HUES48 (cell line): ENCODE measurements around the gene THOC3.
A peak's percentile ranks its signal among the peaks of the same experiment; 100 is the strongest.
"Not testable (repeated sequence)": the region's sequence is repeated elsewhere in the genome, so short reads cannot be mapped to it uniquely, and the experiment has no call there.

Source experiments
- H3K27ac ChIP-seq: one replicate; pipeline ENCODE4 v1.7.0; 2013; ENCODE audit warnings: low read depth, low read length, inconsistent platforms
- H3K27me3 ChIP-seq: 2 replicates; pipeline ENCODE4 v1.6.1; 2013; ENCODE audit warnings: mild to moderate bottlenecking, low read length; ENCODE audit not compliant: control insufficient read depth, insufficient read depth
- H3K36me3 ChIP-seq: 2 replicates; pipeline ENCODE4 v1.6.1; 2013; ENCODE audit warnings: low read length; ENCODE audit not compliant: control insufficient read depth, insufficient read depth
- H3K4me1 ChIP-seq: 2 replicates; pipeline ENCODE4 v1.6.1; 2013; ENCODE audit warnings: mild to moderate bottlenecking, low read length; ENCODE audit not compliant: control insufficient read depth, insufficient read depth
- H3K4me3 ChIP-seq: 2 replicates; pipeline ENCODE4 v1.5.1; 2013; ENCODE audit warnings: mild to moderate bottlenecking, low read depth, low read length
- H3K9ac ChIP-seq: 2 replicates; pipeline ENCODE4 v1.6.1; 2013; ENCODE audit warnings: mild to moderate bottlenecking, low read depth, low read length, moderate library complexity
- H3K9me3 ChIP-seq: 2 replicates; pipeline ENCODE4 v1.6.1; 2013; ENCODE audit warnings: low read length; ENCODE audit not compliant: control insufficient read depth, insufficient read depth

The THOC3 gene, protein sequence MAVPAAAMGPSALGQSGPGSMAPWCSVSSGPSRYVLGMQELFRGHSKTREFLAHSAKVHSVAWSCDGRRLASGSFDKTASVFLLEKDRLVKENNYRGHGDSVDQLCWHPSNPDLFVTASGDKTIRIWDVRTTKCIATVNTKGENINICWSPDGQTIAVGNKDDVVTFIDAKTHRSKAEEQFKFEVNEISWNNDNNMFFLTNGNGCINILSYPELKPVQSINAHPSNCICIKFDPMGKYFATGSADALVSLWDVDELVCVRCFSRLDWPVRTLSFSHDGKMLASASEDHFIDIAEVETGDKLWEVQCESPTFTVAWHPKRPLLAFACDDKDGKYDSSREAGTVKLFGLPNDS

DNA sequence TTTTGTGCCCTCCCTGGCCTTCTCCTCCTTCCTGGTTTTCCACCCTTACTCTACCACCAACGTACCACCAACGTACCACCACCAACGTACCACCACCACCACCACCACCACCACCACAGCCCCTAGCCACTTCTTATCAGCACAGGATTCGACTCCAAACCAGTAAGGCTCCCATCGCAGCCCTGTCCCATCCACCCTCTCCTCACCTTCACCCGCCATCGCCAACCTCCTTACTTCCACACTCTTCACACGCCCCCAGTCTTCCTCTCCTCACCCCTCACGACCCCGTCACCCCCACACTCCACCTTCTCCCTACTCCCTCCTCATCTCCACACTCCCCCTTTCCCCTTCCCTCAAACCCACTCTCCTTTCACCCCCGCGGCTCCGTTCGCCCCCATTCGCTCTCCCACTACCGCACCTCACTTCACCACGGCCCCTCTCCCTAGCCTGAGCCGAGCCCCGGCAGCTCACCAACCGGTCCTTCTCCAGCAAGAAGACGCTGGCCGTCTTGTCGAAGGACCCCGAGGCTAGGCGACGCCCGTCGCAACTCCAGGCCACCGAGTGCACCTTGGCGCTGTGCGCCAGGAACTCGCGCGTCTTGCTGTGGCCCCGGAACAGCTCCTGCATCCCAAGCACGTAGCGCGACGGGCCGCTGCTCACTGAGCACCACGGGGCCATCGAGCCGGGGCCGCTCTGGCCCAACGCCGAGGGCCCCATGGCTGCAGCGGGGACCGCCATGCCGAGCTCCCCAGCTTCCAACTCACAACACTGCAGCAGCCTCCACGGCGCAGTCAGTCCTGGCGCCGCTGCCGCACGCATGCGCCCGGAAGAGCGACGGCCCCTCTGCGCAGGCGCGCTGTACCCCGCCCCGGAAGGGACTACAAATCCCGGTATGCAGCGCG is at the start of gene THOC3:
THOC3 (minus strand) TSS at position 845 of the 902 bp plus-strand sequence; CDS start at position 738, 107 bp downstream.
- H3K9me3 ChIP-seq, H3K27ac ChIP-seq, H3K36me3 ChIP-seq, H3K27me3 ChIP-seq, H3K4me1 ChIP-seq: not testable (repeated sequence)
- peak within 1 kb of the TSS; percentile 78 for H3K4me3 ChIP-seq
- peak within 1 kb of the TSS; percentile 76; the same call in 1 of the 2 replicates for H3K9ac ChIP-seq

- not testable (repeated sequence) for H3K9ac ChIP-seq, H3K27me3 ChIP-seq, H3K4me1 ChIP-seq, H3K4me3 ChIP-seq, H3K36me3 ChIP-seq, H3K9me3 ChIP-seq, H3K27ac ChIP-seq
Measured at GRCh38 chr5:176017324-176017723, 49.2 kb upstream of the THOC3 start.

GRCh38 chr5:176014360-176014759 is 46.2 kb upstream of the THOC3 start:
- H3K4me3 ChIP-seq, H3K4me1 ChIP-seq, H3K27ac ChIP-seq, H3K27me3 ChIP-seq, H3K36me3 ChIP-seq, H3K9me3 ChIP-seq, H3K9ac ChIP-seq: not testable (repeated sequence)

DNA sequence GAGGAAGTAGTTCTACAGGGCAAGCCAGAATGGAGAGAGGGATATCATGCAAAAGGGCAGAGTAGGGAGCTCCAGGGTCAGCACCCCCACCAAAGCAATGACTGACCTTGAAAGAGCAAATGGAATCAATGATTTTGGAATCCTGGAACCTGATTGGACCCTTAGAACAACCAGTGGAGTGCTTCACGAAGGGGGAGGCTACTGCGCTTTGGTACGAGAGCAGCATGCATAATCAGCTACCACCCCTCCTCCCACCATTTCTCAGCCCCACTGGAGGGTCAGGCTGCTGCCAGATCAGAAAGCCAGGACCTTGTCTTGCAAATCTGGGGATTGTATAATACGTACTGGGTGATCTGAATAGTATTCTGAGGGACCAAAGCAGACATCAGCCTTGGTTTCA is 43.0 kb upstream of the THOC3 start:
- not testable (repeated sequence) for H3K27me3 ChIP-seq, H3K27ac ChIP-seq, H3K9ac ChIP-seq, H3K36me3 ChIP-seq, H3K4me3 ChIP-seq, H3K4me1 ChIP-seq, H3K9me3 ChIP-seq

GRCh38 chr5:176010202-176010601 is 42.1 kb upstream of the THOC3 start:
- not testable (repeated sequence) for H3K27me3 ChIP-seq, H3K4me1 ChIP-seq, H3K4me3 ChIP-seq, H3K27ac ChIP-seq, H3K36me3 ChIP-seq, H3K9me3 ChIP-seq, H3K9ac ChIP-seq

DNA sequence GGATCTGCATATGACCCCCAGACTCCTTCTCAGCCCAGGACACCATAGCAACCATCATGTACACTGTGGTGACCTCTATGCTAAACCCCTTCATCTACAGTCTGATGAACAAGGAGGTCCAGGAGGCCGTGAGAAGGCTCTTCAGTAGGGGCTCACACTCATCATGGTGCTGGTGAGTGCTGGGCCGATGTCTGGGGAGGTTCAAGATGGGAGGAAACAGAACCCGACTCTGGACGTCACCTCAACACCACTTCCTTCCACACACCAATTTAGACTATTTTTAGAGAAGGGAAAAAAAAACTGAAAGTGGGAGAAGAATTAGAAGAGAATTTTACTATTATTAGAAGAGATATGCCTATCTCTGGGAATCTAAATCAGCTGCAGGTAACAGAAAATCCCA is 39.1 kb upstream of the THOC3 start:
- H3K27ac ChIP-seq, H3K36me3 ChIP-seq: not testable (repeated sequence)

DNA sequence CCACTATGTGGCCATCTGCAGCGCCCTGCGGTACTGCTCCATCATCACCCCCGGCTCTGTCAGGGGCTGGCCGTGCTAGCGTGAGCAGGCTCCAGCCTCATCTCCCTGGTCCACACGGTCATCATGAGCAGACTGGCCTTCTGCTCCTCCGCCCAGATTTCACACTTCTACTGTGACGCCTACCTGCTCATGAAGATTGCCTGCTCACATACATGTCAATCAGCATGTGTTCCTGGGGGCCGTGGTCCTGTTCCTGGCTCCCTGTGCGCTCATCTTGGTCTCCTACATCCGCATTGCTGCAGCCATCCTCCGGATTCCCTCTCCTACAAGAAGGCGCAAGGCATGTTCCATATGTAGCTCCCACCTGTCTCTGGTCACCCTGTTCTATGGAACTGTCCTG is 38.7 kb upstream of the THOC3 start:
- H3K27me3 ChIP-seq, H3K4me3 ChIP-seq, H3K36me3 ChIP-seq, H3K4me1 ChIP-seq, H3K27ac ChIP-seq, H3K9ac ChIP-seq, H3K9me3 ChIP-seq: not testable (repeated sequence)

More for the DNA sequence above, 39.1 kb upstream of the THOC3 start:
- H3K9me3 ChIP-seq, H3K4me3 ChIP-seq, H3K27me3 ChIP-seq, H3K9ac ChIP-seq, H3K4me1 ChIP-seq: not testable (repeated sequence)

GRCh38 chr5:175997979-175998378 is 29.9 kb upstream of the THOC3 start:
- not testable (repeated sequence) for H3K9me3 ChIP-seq, H3K36me3 ChIP-seq, H3K27ac ChIP-seq, H3K4me1 ChIP-seq, H3K9ac ChIP-seq, H3K27me3 ChIP-seq, H3K4me3 ChIP-seq

DNA sequence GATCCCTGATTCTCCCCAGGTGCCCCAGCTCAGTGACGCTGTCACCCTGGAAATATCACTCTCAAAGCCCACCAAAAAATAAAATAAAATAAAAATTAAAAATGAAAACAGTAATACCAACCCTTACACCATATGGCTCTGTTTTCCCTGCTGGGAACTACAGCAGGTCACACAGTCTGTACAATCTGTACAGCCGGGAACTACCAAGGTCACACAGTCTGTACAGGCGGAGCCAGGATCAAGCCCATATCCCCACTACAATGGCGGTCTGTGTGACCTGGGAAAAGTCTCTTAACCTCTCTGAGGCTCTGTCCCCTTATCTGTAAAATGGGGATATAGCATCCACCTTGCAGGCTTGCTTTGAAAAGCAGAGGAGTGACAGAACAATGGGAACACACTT is 29.4 kb upstream of the THOC3 start:
- H3K9me3 ChIP-seq, H3K9ac ChIP-seq, H3K4me1 ChIP-seq: not testable (repeated sequence)

GRCh38 chr5:175996791-175997190 is 28.7 kb upstream of the THOC3 start:
- H3K36me3 ChIP-seq, H3K4me1 ChIP-seq, H3K4me3 ChIP-seq, H3K27ac ChIP-seq, H3K9ac ChIP-seq, H3K9me3 ChIP-seq, H3K27me3 ChIP-seq: not testable (repeated sequence)

More for the DNA sequence above, 29.4 kb upstream of the THOC3 start:
- not testable (repeated sequence) for H3K27ac ChIP-seq, H3K4me3 ChIP-seq, H3K36me3 ChIP-seq, H3K27me3 ChIP-seq

DNA sequence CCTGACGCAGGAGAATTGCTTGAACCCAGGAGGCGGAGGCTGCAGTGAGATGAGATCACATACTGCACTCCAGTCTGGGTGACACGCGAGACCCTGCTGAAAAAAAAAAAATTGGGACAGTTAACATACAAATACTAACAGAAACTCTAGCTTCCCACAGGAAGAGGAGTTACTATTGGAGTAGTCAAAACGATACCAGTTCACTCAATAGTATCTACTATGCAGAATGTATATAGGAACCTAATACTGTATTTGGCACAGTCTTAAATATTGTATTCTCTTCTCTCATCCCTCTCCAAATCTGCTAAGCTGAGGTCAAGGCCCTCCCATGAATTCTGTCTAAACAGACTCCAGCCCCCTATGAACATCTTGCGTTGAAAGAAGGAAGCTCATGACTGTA is 27.4 kb upstream of the THOC3 start:
- H3K36me3 ChIP-seq, H3K9me3 ChIP-seq, H3K4me1 ChIP-seq, H3K9ac ChIP-seq, H3K27ac ChIP-seq, H3K4me3 ChIP-seq, H3K27me3 ChIP-seq: not testable (repeated sequence)
